NT2/D1 (cell line): ENCODE results near the gene PRKAR2A.

Source experiments
- YY1 ChIP-seq: IDR thresholded peaks from 2 replicates; pipeline ENCODE4 v1.6.1; 2011; ENCODE audit not compliant: insufficient read length, insufficient read depth
- ZNF274 ChIP-seq: IDR thresholded peaks from 2 replicates; pipeline ENCODE4 v1.6.1; 2011; ENCODE audit warnings: mild to moderate bottlenecking, low read depth, low read length

GRCh38 chr3:48855681-48856447 is 8.2 kb upstream of the PRKAR2A start:
- TF ChIP-seq ZNF274 (no peak), YY1 (no peak)
